Vagina (tissue), 2 donors: ENCODE data around the gene KRTAP12-3.

ENCODE experiments used
- CTCF ChIP-seq, 3 experiments: fragments of 450-650 bp in 2 of 3; fragments of 200-600 bp in 1 of 3; sonication (generic) in 1 of 3; IDR thresholded peaks; one replicate each; pipeline ENCODE4 v1.5.1; 2017 to 2019; ENCODE audit warnings: antibody characterized with exemption in 3 of 3, mild to moderate bottlenecking in 2 of 3, moderate library complexity in 2 of 3
- POLR2A ChIP-seq, 2 donors: fragments of 450-650 bp; IDR thresholded peaks; one replicate each; pipeline ENCODE4 v1.6.1; 2017; ENCODE audit warnings: antibody characterized with exemption in 2 of 2, mild to moderate bottlenecking in 2 of 2, moderate library complexity in 2 of 2
- POLR2AphosphoS5 ChIP-seq, 2 donors: sonication (generic); formaldehyde crosslinking; IDR thresholded peaks; one replicate each; pipeline ENCODE4 v1.9.0; 2017; ENCODE audit warnings: antibody characterized with exemption in 2 of 2, mild to moderate bottlenecking in 2 of 2, low read depth in 1 of 2; ENCODE audit not compliant: insufficient read depth in 1 of 2

- TF ChIP-seq CTCF (IDR thresholded peaks at IDR 0.05) (no peak), POLR2AphosphoS5 (IDR thresholded peaks at IDR 0.05; ENCODE audit: insufficient read depth in 1 of 2, low read depth in 1 of 2) (no peak), POLR2A (IDR thresholded peaks at IDR 0.05) (no peak)
Observed at GRCh38 chr21:44615911-44616590, 41.7 kb upstream of the KRTAP12-3 start.
